ENCODE results near the gene TDRD6.
"Not testable (repeated sequence)": the region's sequence is repeated elsewhere in the genome, so short reads cannot be mapped to it uniquely, and the experiment has no call there.

- TF ChIP-seq CTCF (IDR thresholded peaks at IDR 0.05; ENCODE audit: low read depth, low read length); EZH2phosphoT487 (IDR thresholded peaks at IDR 0.05; ENCODE audit: low read depth): not testable (repeated sequence)
Measured at GRCh38 chr6:46648108-46648507, 39.6 kb upstream of the TDRD6 start.
